Measurements from ENCODE around the gene BROX.
"Not testable (repeated sequence)": the region's sequence is repeated elsewhere in the genome, so short reads cannot be mapped to it uniquely, and the experiment has no call there.

Gene BROX

GRCh38 chr1:222730866-222731265, 18.5 kb downstream of the BROX start:
- in situ Hi-C loops (cut with MboI; ENCODE audit: low sequenced_read_pairs): no loop called here

- in situ Hi-C loops (cut with MboI; ENCODE audit: low sequenced_read_pairs): no loop called here
Observed at GRCh38 chr1:222732216-222733159, 20.1 kb downstream of the BROX start.

- in situ Hi-C loops (cut with MboI; ENCODE audit: low sequenced_read_pairs): no loop called here
Observed at GRCh38 chr1:222734740-222735139, 22.4 kb downstream of the BROX start.

GRCh38 chr1:222736470-222736869, 24.1 kb downstream of the BROX start:
- in situ Hi-C loops (cut with MboI; ENCODE audit: low sequenced_read_pairs): no loop called here

GRCh38 chr1:222736972-222737371, 24.6 kb downstream of the BROX start, which contains the start of gene FAM177B:
FAM177B (plus strand) TSS chr1:222737202; CDS start chr1:222746546, 9,344 bp downstream.
- in situ Hi-C loops (cut with MboI; ENCODE audit: low sequenced_read_pairs): no loop called here

- in situ Hi-C loops (cut with MboI; ENCODE audit: low sequenced_read_pairs): no loop called here
Observed at GRCh38 chr1:222739465-222739864, 27.1 kb downstream of the BROX start.

- in situ Hi-C loops (cut with MboI; ENCODE audit: low sequenced_read_pairs): no loop called here
Observed at GRCh38 chr1:222739929-222740328, 27.6 kb downstream of the BROX start.

GRCh38 chr1:222741630-222742457, 29.5 kb downstream of the BROX start:
- in situ Hi-C loops (cut with MboI; ENCODE audit: low sequenced_read_pairs): not testable (repeated sequence)

GRCh38 chr1:222749927-222750326, 37.6 kb downstream of the BROX start:
- in situ Hi-C loops (cut with MboI; ENCODE audit: low sequenced_read_pairs): no loop called here

GRCh38 chr1:222750651-222751050, 38.3 kb downstream of the BROX start:
- in situ Hi-C loops (cut with MboI; ENCODE audit: low sequenced_read_pairs): no loop called here

- in situ Hi-C loops (cut with MboI; ENCODE audit: low sequenced_read_pairs): no loop called here
Observed at GRCh38 chr1:222751255-222751654, 38.9 kb downstream of the BROX start.

- in situ Hi-C loops (cut with MboI; ENCODE audit: low sequenced_read_pairs): no loop called here
Observed at GRCh38 chr1:222754366-222755139, 42.2 kb downstream of the BROX start.

GRCh38 chr1:222757646-222758268, 45.4 kb downstream of the BROX start:
- in situ Hi-C loops (cut with MboI; ENCODE audit: low sequenced_read_pairs): no loop called here

GRCh38 chr1:222759451-222760035, 47.2 kb downstream of the BROX start:
- in situ Hi-C loops (cut with MboI; ENCODE audit: low sequenced_read_pairs): no loop called here

GRCh38 chr1:222761083-222761482, 48.7 kb downstream of the BROX start:
- in situ Hi-C loops (cut with MboI; ENCODE audit: low sequenced_read_pairs): no loop called here

- in situ Hi-C loops (cut with MboI; ENCODE audit: low sequenced_read_pairs): not testable (repeated sequence)
Observed at GRCh38 chr1:222762178-222762577, 49.8 kb downstream of the BROX start.

- in situ Hi-C loops (cut with MboI; ENCODE audit: low sequenced_read_pairs): no loop called here
Observed at GRCh38 chr1:222767152-222767571, 54.8 kb downstream of the BROX start.

- in situ Hi-C loops (cut with MboI; ENCODE audit: low sequenced_read_pairs): no loop called here
Observed at GRCh38 chr1:222768592-222768991, 56.2 kb downstream of the BROX start.

GRCh38 chr1:222769181-222769580, 56.8 kb downstream of the BROX start:
- in situ Hi-C loops (cut with MboI; ENCODE audit: low sequenced_read_pairs): no loop called here

Data from hTERT RPE-1 (cell line).